DOHH2 (cell line): ENCODE measurements around the gene TNFRSF11A.

Experiments used
- CTCF ChIP-seq: fragments of 200-600 bp; sonication (generic); IDR thresholded peaks from one replicate; pipeline ENCODE4 v1.5.1; 2014; ENCODE audit warnings: antibody characterized with exemption, mild to moderate bottlenecking, low read depth, low read length; ENCODE audit not compliant: poor library complexity, severe bottlenecking
- EZH2phosphoT487 ChIP-seq: fragments of 200-600 bp; sonication (generic); IDR thresholded peaks from 2 replicates; pipeline ENCODE4 v1.6.1; 2017; ENCODE audit warnings: borderline replicate concordance, mild to moderate bottlenecking, antibody characterized with exemption, low read length, moderate library complexity, mixed read lengths

GRCh38 chr18:62285281-62285680, 39.8 kb upstream of the TNFRSF11A start:
- TF ChIP-seq CTCF (no peak), EZH2phosphoT487 (no peak)
